GM18907 (cell line): ENCODE measurements around the gene CANX.
A peak's percentile ranks its signal among the peaks of the same experiment; 100 is the strongest.
"Not testable (repeated sequence)": the region's sequence is repeated elsewhere in the genome, so short reads cannot be mapped to it uniquely, and the experiment has no call there.

ENCODE experiments used
- ATAC-seq: cut with Tn5 transposase; IDR thresholded peaks from one replicate; pipeline ENCODE4 v1.9.1; 2021; ENCODE audit warnings: mild to moderate bottlenecking, moderate library complexity; ENCODE audit not compliant: unreplicated experiment

CANX gene, protein sequence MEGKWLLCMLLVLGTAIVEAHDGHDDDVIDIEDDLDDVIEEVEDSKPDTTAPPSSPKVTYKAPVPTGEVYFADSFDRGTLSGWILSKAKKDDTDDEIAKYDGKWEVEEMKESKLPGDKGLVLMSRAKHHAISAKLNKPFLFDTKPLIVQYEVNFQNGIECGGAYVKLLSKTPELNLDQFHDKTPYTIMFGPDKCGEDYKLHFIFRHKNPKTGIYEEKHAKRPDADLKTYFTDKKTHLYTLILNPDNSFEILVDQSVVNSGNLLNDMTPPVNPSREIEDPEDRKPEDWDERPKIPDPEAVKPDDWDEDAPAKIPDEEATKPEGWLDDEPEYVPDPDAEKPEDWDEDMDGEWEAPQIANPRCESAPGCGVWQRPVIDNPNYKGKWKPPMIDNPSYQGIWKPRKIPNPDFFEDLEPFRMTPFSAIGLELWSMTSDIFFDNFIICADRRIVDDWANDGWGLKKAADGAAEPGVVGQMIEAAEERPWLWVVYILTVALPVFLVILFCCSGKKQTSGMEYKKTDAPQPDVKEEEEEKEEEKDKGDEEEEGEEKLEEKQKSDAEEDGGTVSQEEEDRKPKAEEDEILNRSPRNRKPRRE

DNA sequence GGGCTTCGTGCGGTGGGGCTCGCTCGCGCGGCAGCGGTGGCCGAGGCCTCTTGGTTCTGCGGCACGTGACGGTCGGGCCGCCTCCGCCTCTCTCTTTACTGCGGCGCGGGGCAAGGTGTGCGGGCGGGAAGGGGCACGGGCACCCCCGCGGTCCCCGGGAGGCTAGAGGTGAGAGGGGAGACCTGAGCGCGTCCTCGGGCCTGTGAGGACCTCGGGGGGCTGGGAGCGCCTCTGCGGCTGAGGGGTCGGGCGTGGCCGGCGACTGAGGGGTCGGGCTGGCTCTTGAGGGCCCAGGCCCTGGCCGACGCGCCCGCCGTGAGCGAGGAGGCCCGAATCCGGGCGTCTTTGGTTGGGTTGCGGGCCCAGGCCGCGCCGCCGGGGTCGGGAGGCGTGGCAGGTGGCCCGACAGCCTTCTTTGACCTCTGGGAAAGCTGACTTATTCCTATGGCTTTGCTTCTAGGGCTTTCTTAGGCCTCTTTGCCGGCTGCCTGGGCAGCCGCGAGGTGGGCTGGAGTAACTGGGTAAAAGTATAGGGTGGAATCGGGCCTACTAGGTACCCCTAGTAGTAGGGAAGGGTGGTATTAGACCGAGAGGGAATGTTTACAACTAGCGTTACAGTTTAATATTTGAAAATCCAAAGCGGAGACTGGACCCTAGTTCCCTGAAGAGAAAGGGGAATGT lies at the start of gene CANX:
Gene CANX (plus strand): TSS at position 33 of the 681 bp plus-strand sequence. CDS start 6,715 bp downstream, outside the sequence.
- no peak for ATAC-seq

DNA sequence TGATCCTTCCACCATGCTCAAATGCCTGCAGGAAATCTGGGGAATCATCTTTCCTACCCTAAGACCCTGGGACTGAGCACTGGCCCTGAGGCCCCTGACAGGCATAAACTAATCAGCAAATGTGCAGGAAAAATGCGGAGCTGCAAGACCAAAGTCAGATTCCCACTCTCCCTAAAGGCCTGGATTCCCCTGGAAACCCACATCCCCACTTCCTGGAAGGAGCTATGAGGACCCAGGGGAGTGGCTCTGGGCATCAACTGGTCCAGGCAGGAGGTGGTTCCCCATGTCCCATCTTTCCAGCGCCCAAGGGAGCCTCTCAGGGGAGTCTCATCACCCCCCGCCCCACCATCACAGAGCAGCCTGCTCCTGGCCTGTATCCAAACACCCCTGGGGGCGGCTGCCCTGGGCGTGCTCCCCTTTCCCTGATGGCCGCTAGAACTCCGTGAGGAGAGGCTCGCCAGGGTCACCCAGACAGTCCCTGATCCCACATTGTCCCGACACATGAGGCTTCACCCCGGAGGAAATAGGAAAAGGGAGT lies 49.5 kb upstream of the CANX start:
- not testable (repeated sequence) for ATAC-seq

GRCh38 chr5:179650245-179650644 lies 48.5 kb upstream of the CANX start:
- ATAC-seq: not testable (repeated sequence)

DNA sequence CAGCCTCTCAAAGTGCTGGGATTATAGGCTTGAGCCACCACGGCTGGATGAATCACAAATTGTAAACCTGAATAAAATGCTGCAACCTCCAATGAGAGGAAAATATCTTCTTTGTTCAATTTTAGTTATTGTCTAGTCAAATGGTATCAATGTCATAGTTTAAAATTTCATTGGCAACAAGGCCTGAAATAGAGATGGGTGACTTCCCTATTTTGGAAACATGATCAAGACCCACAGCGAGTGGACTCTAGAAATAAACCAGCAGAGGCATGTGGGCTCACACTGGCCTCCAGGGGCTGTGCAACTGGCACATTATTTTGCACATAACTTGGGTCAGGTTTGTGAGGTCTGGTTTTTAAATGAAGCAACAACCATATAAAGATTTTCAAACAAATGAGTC lies 45.6 kb upstream of the CANX start:
- not testable (repeated sequence) for ATAC-seq

- peak; percentile 83 for ATAC-seq
These were observed 41.2 kb upstream of the CANX start for GRCh38 chr5:179657302-179658178.

- peak; percentile 69 for ATAC-seq
These were observed 40.4 kb upstream of the CANX start for GRCh38 chr5:179658179-179658856.

- not testable (repeated sequence) for ATAC-seq
These were observed 37.1 kb upstream of the CANX start for GRCh38 chr5:179661647-179662046.

- ATAC-seq: no peak
These were observed 30.4 kb upstream of the CANX start for GRCh38 chr5:179668391-179668790.

GRCh38 chr5:179678223-179679013 lies 20.3 kb upstream of the CANX start:
- peak; percentile 84 for ATAC-seq

DNA sequence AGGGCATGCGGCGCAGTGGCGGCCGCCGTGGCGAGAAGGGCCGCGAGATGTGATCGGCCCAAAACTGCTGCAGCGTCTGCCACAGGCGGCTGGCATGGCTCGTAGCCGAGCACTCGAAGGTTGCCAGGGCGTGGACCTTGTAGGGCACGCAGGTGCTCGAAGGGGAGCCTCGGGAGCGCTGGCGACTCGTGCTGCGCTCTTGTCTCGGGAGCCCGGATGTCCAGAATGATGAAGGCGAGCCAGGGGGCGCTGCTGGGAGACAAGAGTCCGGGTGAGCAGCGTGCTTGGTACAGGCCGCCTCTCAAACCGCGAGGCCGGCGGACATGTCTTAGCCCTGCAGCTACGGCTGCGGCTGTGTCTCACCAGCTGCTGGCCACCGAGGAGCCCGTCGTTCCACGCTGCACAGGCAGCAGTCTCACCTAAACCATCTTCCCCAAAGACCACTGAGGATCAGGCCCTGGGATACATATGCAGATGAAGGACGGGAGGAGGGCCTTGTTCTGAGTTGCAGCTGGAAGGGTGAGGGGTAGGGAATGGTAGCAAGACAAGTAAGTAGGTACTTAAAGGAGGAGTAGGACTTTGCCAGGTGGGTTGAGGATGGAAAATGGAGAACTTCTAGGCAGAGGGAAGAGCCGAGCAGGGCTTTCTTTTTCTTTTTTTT lies 19.6 kb upstream of the CANX start:
- ATAC-seq: peak; percentile 43

- ATAC-seq: no peak
These were observed 18.6 kb upstream of the CANX start for GRCh38 chr5:179680014-179680779.

DNA sequence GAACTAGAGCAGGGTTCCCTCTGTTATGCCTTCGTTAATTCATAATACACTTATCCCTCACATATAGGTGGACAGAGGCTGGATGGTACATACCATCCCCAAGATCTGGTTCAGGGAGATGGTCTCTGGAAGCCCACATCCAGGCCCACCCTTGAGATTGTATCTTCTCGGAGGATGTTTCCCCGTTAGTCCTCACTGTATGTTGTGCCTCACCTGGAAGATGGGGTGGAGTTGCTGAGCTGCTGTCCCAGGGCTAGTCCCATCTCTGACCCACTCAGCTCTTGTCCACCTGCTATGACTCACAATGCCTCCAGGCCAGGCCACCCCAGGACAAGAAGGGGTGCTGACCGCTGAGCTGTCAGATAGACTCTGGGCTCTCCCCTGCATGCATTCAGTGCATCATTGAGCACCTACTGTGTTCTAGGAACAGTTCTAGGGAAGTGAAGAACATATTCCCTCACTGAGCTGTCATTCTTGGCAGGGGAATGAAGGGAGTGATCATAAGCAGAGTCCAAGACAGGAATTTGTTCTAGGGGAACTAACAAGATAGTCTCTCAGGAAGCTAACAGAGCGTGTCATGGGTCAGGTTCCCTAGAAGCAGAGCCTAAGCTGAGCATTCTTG lies 17.9 kb upstream of the CANX start, which contains the start of gene CBY3:
Gene CBY3 (minus strand): TSS at position 255 of the 622 bp plus-strand sequence. CDS start 116 bp downstream, at position 139.
- no peak for ATAC-seq

DNA sequence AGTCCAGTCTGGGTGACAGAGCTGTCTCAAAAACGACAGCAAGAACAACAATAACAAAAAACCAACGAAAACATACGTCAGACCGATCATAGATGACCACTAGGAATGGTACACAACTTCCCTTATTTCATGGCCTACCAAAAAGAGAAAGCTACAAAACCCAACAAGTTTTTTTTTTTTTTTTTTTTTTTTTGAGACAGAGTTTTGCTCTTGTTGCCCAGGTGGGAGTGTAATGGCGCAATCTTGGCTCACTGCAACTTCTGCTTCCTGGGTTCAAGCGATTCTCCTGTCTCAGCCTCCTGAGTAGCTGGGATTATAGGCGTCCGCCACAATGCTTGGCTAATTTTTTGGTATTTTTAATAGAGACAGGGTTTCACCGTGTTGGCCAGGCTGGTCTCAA lies 9.6 kb upstream of the CANX start:
- not testable (repeated sequence) for ATAC-seq

DNA sequence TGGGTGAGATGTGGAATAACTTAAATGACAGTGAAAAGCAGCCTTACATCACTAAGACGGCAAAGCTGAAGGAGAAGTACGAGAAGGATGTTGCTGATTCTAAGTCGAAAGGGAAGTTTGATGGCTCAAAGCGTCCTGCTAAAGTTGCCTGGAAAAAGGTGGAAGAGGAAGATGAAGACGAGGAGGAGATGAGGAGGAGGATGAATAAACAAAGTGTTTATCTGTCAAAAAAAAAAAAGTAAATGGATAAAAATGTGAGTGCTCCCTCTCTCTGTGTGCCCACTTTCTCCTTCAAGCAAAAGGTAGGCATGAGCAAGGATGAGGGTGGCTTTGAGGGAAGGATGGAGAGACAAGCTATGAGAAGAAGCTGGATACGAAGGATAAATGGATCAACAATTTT lies 4.2 kb upstream of the CANX start:
- no peak for ATAC-seq

- ATAC-seq: no peak
These were observed 2.2 kb upstream of the CANX start for GRCh38 chr5:179696603-179697002.

DNA sequence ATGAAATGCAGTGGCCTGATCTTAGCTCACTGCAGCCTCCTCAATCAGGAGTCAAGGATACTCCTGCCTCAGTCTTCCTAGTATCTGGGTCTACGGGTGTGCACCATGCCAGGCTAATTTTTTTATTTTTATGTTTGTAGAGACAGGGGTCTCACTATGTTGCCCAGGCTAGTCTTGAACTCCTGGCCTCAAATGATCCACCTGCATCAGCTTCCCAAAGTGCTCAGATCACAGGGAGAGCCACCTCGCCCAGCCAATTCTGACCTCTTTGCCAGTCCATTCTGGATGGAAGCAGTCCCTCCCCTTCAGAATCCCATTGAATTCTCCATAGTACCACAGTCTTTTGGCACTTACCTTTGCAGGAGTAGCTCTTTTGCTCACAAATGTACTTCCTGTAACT lies 1.7 kb upstream of the CANX start:
- ATAC-seq: no peak

DNA sequence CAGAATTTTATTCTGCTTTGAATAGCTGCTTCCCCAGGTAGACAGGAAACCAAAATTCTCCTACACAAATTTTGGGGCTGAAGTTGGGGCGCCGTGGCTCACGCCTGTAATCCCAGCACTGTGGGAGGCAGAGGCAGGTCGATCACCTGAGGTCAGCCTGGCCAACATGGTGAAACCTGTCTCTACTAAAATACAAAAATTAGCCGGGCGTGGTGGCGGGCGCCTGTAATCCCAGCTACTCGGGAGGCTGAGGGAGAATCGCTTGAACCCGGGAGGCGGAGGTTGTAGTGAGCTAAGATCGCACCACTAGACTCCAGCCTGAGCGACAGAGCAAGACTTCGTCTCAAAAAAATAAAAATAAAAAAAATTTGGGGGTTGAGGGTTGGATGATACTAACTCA lies 1.2 kb upstream of the CANX start:
- ATAC-seq: not testable (repeated sequence)
